ENCODE results near the gene TRIO.

- TF ChIP-seq CTCF (conservative IDR thresholded peaks at IDR 0.05 in 1 of 2, IDR thresholded peaks at IDR 0.05 in 1 of 2; ENCODE audit: low read depth in 1 of 2, low read length in 2 of 2) (no peak), EZH2 (IDR thresholded peaks at IDR 0.05; ENCODE audit: low read length, missing control alignments) (no peak)
Measured at GRCh38 chr5:14249258-14250082, 106.3 kb downstream of the TRIO start.
